ENCODE results near the gene CNTNAP5. TPM values are rescaled to one million over a fixed set of nuclear protein-coding genes. Genes with fewer than 3 reads are reported as not detected.

The CNTNAP5 gene
- total RNA-seq, 4 donors from 2014 or later, result 0.17 TPM; not detected in 3

- TF ChIP-seq POLR2A (IDR thresholded peaks at IDR 0.05; ENCODE audit: low read depth), result no peak
- TF ChIP-seq, protein P1, sequence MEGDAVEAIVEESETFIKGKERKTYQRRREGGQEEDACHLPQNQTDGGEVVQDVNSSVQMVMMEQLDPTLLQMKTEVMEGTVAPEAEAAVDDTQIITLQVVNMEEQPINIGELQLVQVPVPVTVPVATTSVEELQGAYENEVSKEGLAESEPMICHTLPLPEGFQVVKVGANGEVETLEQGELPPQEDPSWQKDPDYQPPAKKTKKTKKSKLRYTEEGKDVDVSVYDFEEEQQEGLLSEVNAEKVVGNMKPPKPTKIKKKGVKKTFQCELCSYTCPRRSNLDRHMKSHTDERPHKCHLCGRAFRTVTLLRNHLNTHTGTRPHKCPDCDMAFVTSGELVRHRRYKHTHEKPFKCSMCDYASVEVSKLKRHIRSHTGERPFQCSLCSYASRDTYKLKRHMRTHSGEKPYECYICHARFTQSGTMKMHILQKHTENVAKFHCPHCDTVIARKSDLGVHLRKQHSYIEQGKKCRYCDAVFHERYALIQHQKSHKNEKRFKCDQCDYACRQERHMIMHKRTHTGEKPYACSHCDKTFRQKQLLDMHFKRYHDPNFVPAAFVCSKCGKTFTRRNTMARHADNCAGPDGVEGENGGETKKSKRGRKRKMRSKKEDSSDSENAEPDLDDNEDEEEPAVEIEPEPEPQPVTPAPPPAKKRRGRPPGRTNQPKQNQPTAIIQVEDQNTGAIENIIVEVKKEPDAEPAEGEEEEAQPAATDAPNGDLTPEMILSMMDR (IDR thresholded peaks at IDR 0.05), result no peak
- TF ChIP-seq EP300 (IDR thresholded peaks at IDR 0.05), result no peak
- TF ChIP-seq POLR2AphosphoS5 (IDR thresholded peaks at IDR 0.05), result no peak
- 92% methylated on average over 2 of the region's 2 CpGs for WGBS
- intact Hi-C loops (cut with DNase I), result no loop called here
- DNase-seq (ENCODE audit: extremely low spot score), result no peak
- Histone ChIP-seq H3K27ac (replicated peaks in 1 of 4) (no peak overlapping the region), H3K27me3 (no peaks in the 10 kb centered on the region), H3K4me3 (no peak overlapping the region), H3K4me1 (no peaks in the 10 kb centered on the region), H3K36me3 (no peaks in the 10 kb centered on the region), H3K9me3 (no peaks in the 10 kb centered on the region)
Measured at GRCh38 chr2:124678043-124678442, 653.0 kb downstream of the CNTNAP5 start.

DNA sequence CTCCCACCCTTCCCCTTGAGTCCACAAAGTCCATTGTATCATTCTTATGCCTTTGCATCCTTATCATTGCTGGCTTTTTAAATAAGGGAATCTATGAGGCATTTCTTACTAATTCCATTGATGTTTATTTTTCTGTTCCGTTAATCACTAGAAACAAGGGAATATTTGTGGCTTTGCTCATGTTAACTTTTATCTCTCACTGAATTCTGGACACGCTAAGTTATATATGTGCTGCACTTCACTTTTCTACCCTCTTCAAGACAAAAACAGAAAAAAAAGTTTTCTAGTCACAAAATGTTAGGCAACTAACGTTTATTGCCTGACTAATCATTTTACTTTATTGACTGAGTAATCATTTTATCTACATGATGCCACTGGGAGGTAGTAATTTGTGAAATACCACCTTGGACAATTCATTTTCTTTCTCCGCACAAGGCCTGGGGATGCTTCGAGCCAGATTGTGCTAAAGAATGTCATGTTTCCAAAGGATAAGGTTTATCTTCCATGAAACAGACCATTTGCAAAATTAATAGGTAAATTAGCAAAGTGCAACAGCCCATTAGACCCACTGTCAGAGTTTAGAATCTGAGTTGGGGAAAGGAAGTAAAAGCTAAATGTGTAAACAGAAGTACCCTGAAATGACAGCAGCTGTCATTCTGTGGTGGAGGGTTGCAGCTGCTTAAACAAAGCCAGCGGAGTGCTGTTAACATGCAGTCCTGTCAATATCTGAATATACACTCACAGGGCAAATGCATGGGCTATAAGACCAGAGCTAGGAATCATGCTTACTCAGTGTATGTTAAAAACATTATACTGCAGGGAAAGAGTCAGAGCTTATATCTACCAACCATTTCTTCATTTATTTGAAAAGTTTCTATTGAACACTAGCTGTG, 658.7 kb downstream of the CNTNAP5 start:
- no peak for TF ChIP-seq POLR2AphosphoS5 (IDR thresholded peaks at IDR 0.05)
- no peak for TF ChIP-seq EP300 (IDR thresholded peaks at IDR 0.05)
- no peak for TF ChIP-seq POLR2A (IDR thresholded peaks at IDR 0.05; ENCODE audit: low read depth)
- TF ChIP-seq, protein P1 (IDR thresholded peaks at IDR 0.05), result no peak
- no peaks in the 10 kb centered on the region for H3K4me1 ChIP-seq
- WGBS, result 83% methylated on average over 6 of the region's 6 CpGs
- intact Hi-C loops (cut with DNase I), result no loop called here
- H3K36me3 ChIP-seq, result no peaks in the 10 kb centered on the region
- H3K4me3 ChIP-seq, result no peak overlapping the region
- H3K27ac ChIP-seq (replicated peaks in 1 of 4), result no peak overlapping the region
- DNase-seq (ENCODE audit: extremely low spot score), result no peak
- peaks cover 0 to 4% (median under 1%) of the 10 kb centered on the region in 4 donors for H3K9me3 ChIP-seq
- no peaks in the 10 kb centered on the region for H3K27me3 ChIP-seq

- intact Hi-C loops (cut with DNase I), result no loop called here
- WGBS, result 91% methylated on average over 3 of the region's 3 CpGs
Measured at GRCh38 chr2:124689348-124689747, 664.3 kb downstream of the CNTNAP5 start.

GRCh38 chr2:124692216-124692615, 667.1 kb downstream of the CNTNAP5 start:
- H3K27ac ChIP-seq (replicated peaks in 1 of 4), result peak overlapping the region in 2 of 4 donors; percentile 55 to 73
- TF ChIP-seq, protein P1 (IDR thresholded peaks at IDR 0.05), result no peak
- no peak for TF ChIP-seq POLR2A (IDR thresholded peaks at IDR 0.05; ENCODE audit: low read depth)
- TF ChIP-seq POLR2AphosphoS5 (IDR thresholded peaks at IDR 0.05), result no peak
- no peak for TF ChIP-seq EP300 (IDR thresholded peaks at IDR 0.05)
- H3K36me3 ChIP-seq, result no peaks in the 10 kb centered on the region
- intact Hi-C loops (cut with DNase I), result no loop called here
- peaks cover 0 to 24% (median 11%) of the 10 kb centered on the region in 4 donors for H3K9me3 ChIP-seq
- H3K4me1 ChIP-seq, result peaks cover 0 to 24% (median 21%) of the 10 kb centered on the region in 4 donors
- H3K4me3 ChIP-seq, result no peak overlapping the region
- no peaks in the 10 kb centered on the region for H3K27me3 ChIP-seq
- DNase-seq (ENCODE audit: extremely low spot score), result no peak

More at GRCh38 chr2:124689348-124689747, 664.3 kb downstream of the CNTNAP5 start:
- H3K27me3 ChIP-seq, result no peaks in the 10 kb centered on the region
- TF ChIP-seq POLR2AphosphoS5 (IDR thresholded peaks at IDR 0.05), result no peak
- no peak for TF ChIP-seq EP300 (IDR thresholded peaks at IDR 0.05)
- no peak overlapping the region for H3K27ac ChIP-seq (replicated peaks in 1 of 4)
- DNase-seq (ENCODE audit: extremely low spot score), result no peak
- H3K9me3 ChIP-seq, result peaks cover 0 to 24% (median 11%) of the 10 kb centered on the region in 4 donors
- H3K36me3 ChIP-seq, result no peaks in the 10 kb centered on the region
- no peak overlapping the region for H3K4me3 ChIP-seq
- H3K4me1 ChIP-seq, result peaks cover 0 to 20% (median 16%) of the 10 kb centered on the region in 4 donors

DNA sequence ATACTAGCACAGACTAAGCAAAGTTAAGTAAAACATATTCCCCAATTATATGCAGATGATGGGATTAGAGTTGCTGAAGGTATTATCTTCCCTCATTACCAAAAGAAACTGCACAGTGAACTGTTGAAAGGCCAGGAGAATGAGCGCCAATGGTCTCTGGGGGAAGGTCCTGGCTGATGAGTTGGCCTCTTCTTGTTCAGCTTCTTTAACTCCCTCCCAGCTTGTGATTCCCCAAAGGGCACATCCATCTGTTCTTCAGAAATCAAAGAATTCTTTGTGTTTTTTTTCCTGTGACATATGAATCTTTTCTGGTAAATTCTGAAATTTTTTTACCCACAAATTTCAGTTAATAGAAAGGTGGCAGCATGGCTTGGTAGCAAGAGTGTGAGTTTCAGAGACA, 667.6 kb downstream of the CNTNAP5 start:
- Histone ChIP-seq H3K4me1 (peaks cover 0 to 24% (median 21%) of the 10 kb centered on the region in 4 donors), H3K9me3 (peaks cover 0 to 24% (median 11%) of the 10 kb centered on the region in 4 donors), H3K27ac (replicated peaks in 1 of 4) (peak overlapping the region; percentile 55 to 73 (median 70)), H3K36me3 (no peaks in the 10 kb centered on the region), H3K4me3 (no peak overlapping the region), H3K27me3 (no peaks in the 10 kb centered on the region)
- intact Hi-C loops (cut with DNase I), result no loop called here
- WGBS, result 80% methylated on average over 1 of the region's 1 CpG
- peak; percentile 37 for DNase-seq (ENCODE audit: extremely low spot score)
- TF ChIP-seq EP300 (IDR thresholded peaks at IDR 0.05), result no peak
- TF ChIP-seq, protein P1 (IDR thresholded peaks at IDR 0.05), result no peak
- no peak for TF ChIP-seq POLR2A (IDR thresholded peaks at IDR 0.05; ENCODE audit: low read depth)
- no peak for TF ChIP-seq POLR2AphosphoS5 (IDR thresholded peaks at IDR 0.05)

All from esophagus muscularis mucosa (tissue), 4 donors.